ENCODE data around the gene TBC1D2B.

DNA sequence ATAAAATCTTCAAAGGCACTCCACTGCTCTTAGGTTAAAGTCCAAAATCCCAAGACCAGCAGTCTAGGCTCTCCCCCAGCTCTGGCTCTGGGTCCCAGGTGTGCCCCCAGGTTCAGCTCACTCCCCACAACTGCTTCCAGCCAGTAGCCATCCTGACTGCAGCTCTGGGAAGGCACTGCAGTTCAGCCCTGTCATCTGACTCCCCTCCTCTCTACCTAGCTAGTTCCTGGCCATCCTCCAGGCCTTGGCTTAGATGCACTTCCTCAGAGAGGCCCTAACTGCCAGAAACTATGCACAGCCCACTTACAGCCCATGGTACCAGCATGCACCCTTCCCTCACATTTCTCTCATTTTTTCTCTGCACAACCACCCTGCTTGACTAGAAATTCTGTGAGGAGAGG lies 25.5 kb downstream of the TBC1D2B start:
- TF ChIP-seq, protein P1, sequence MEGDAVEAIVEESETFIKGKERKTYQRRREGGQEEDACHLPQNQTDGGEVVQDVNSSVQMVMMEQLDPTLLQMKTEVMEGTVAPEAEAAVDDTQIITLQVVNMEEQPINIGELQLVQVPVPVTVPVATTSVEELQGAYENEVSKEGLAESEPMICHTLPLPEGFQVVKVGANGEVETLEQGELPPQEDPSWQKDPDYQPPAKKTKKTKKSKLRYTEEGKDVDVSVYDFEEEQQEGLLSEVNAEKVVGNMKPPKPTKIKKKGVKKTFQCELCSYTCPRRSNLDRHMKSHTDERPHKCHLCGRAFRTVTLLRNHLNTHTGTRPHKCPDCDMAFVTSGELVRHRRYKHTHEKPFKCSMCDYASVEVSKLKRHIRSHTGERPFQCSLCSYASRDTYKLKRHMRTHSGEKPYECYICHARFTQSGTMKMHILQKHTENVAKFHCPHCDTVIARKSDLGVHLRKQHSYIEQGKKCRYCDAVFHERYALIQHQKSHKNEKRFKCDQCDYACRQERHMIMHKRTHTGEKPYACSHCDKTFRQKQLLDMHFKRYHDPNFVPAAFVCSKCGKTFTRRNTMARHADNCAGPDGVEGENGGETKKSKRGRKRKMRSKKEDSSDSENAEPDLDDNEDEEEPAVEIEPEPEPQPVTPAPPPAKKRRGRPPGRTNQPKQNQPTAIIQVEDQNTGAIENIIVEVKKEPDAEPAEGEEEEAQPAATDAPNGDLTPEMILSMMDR (conservative IDR thresholded peaks at IDR 0.05; ENCODE audit: low read depth, low read length), result no peak
- TF ChIP-seq, protein P2, sequence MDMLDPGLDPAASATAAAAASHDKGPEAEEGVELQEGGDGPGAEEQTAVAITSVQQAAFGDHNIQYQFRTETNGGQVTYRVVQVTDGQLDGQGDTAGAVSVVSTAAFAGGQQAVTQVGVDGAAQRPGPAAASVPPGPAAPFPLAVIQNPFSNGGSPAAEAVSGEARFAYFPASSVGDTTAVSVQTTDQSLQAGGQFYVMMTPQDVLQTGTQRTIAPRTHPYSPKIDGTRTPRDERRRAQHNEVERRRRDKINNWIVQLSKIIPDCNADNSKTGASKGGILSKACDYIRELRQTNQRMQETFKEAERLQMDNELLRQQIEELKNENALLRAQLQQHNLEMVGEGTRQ (IDR thresholded peaks at IDR 0.05; ENCODE audit: low read depth, low read length), result no peak

Data from IMR-90 (cell line).